RCC 7860 (cell line): ENCODE data around the gene AXL.
"Not testable (repeated sequence)": the region's sequence is repeated elsewhere in the genome, so short reads cannot be mapped to it uniquely, and the experiment has no call there.

Experiments used
- DNase-seq: peaks from one replicate; pipeline ENCODE4 v3.0.0-alpha.2; 2015; ENCODE audit warnings: low spot score
- FAIRE-seq: peaks from 2 replicates; lab custom pipeline; 2012; peaks lifted over from hg19 to GRCh38; lab: Jason Lieb, UNC

The AXL gene

GRCh38 chr19:41218615-41219507 is at the start of gene AXL:
Gene AXL (plus strand): TSS chr19:41219223. CDS start chr19:41219393, 170 bp downstream.
- DNase-seq = peak; percentile 44
- no peak for FAIRE-seq

GRCh38 chr19:41172297-41173164 is 46.5 kb upstream of the AXL start:
- FAIRE-seq (no peak), DNase-seq (no peak)

GRCh38 chr19:41174297-41174928 is 44.6 kb upstream of the AXL start:
- FAIRE-seq (no peak), DNase-seq (no peak)

GRCh38 chr19:41175801-41176777 is 42.9 kb upstream of the AXL start:
- peak; percentile 45 for DNase-seq
- no peak for FAIRE-seq

- DNase-seq, FAIRE-seq: not testable (repeated sequence)
Measured at GRCh38 chr19:41180173-41180572, 38.9 kb upstream of the AXL start.

- no peak for FAIRE-seq
- no peak for DNase-seq
Measured at GRCh38 chr19:41186971-41187883, 31.8 kb upstream of the AXL start.

- FAIRE-seq = no peak
- DNase-seq = no peak
Measured at GRCh38 chr19:41187884-41188279, 31.1 kb upstream of the AXL start.

GRCh38 chr19:41189425-41190065 is 29.5 kb upstream of the AXL start:
- no peak for FAIRE-seq

GRCh38 chr19:41192574-41193429 is 26.2 kb upstream of the AXL start, which contains the start of gene CYP2S1:
Gene CYP2S1 (plus strand): TSS chr19:41193219. CDS start chr19:41193265, 46 bp downstream.
- FAIRE-seq = no peak

More at GRCh38 chr19:41189425-41190065, 29.5 kb upstream of the AXL start:
- no peak for DNase-seq

GRCh38 chr19:41193430-41194156 is 25.4 kb upstream of the AXL start:
- no peak for FAIRE-seq
- DNase-seq = no peak

More at GRCh38 chr19:41192574-41193429, 26.2 kb upstream of the AXL start, which contains the start of gene CYP2S1:
- DNase-seq = no peak

GRCh38 chr19:41194157-41194552 is 24.9 kb upstream of the AXL start:
- FAIRE-seq (no peak), DNase-seq (no peak)

GRCh38 chr19:41195675-41196497 is 23.1 kb upstream of the AXL start:
- FAIRE-seq = no peak

GRCh38 chr19:41198559-41198958 is 20.5 kb upstream of the AXL start:
- DNase-seq (no peak), FAIRE-seq (no peak)

More at GRCh38 chr19:41195675-41196497, 23.1 kb upstream of the AXL start:
- no peak for DNase-seq

GRCh38 chr19:41203371-41203770 is 15.7 kb upstream of the AXL start:
- DNase-seq (no peak), FAIRE-seq (no peak)

GRCh38 chr19:41204338-41204737 is 14.7 kb upstream of the AXL start:
- FAIRE-seq (peak; percentile 25), DNase-seq (peak; percentile 64)

- FAIRE-seq (no peak), DNase-seq (peak; percentile 62)
Measured at GRCh38 chr19:41205995-41206394, 13.0 kb upstream of the AXL start.
